GM12892 (cell line): ENCODE data around the gene ALPG.
"Not testable (repeated sequence)": the region's sequence is repeated elsewhere in the genome, so short reads cannot be mapped to it uniquely, and the experiment has no call there.

Source experiments
- POLR2A ChIP-seq: IDR thresholded peaks from 2 replicates; pipeline ENCODE4 v1.6.1; 2011; ENCODE audit warnings: low read depth, low read length, control low read depth
- POLR2AphosphoS5 ChIP-seq: IDR thresholded peaks from 2 replicates; pipeline ENCODE4 v1.6.1; 2011; ENCODE audit warnings: low read depth, low read length, control low read depth
- TAF1 ChIP-seq: IDR thresholded peaks from 2 replicates; pipeline ENCODE4 v1.6.1; 2011; ENCODE audit warnings: low read depth, mild to moderate bottlenecking, control low read depth, low read length, borderline replicate concordance

GRCh38 chr2:232363064-232363783 is 43.4 kb upstream of the ALPG start:
- TF ChIP-seq POLR2AphosphoS5, POLR2A, TAF1: not testable (repeated sequence)
